HEK293 (cell line): Measurements from ENCODE around the gene FSTL4.

ENCODE experiments used
- CTCF ChIA-PET: fragments of 350-600 bp; formaldehyde crosslinking; extraction: SDS; loops from one replicate; lab custom pipeline; 2021; ENCODE audit warnings: antibody characterized with exemption; lab: Yijun Ruan, JAX
- POLR2A ChIA-PET: fragments of 300-600 bp; formaldehyde crosslinking; extraction: SDS; loops from one replicate; lab custom pipeline; 2020; ENCODE audit warnings: antibody characterized with exemption, inconsistent platforms; lab: Yijun Ruan, JAX
- H3K27ac ChIP-seq: fragments of 200-500 bp; sonication (Bioruptor generic); 2 replicates; pipeline ENCODE4 v1.5.1; 2014; ENCODE audit warnings: low read depth, low read length, control low read depth, inconsistent platforms; ENCODE audit errors: extremely low read depth
- H3K36me3 ChIP-seq, 2 experiments: fragments of 200-500 bp in 1 of 2; sonication (Bioruptor generic) in 1 of 2; 1 replicate in 1 of 2; 2 replicates in 1 of 2; pipeline ENCODE4 v1.5.1; 2014 to 2017; ENCODE audit warnings: inconsistent platforms in 2 of 2, low read length in 2 of 2; ENCODE audit not compliant: control insufficient read depth in 2 of 2, insufficient read depth in 1 of 2
- H3K4me1 ChIP-seq: fragments of 200-500 bp; sonication (Bioruptor generic); 2 replicates; pipeline ENCODE4 v1.5.1; 2014; ENCODE audit warnings: mild to moderate bottlenecking, low read length, inconsistent platforms; ENCODE audit not compliant: control insufficient read depth, insufficient read depth
- H3K4me3 ChIP-seq: 2 replicates; pipeline ENCODE4 v1.5.1; 2011; ENCODE audit warnings: low read depth, mild to moderate bottlenecking, control low read depth, low read length, moderate library complexity
- H3K9me3 ChIP-seq: fragments of 200-500 bp; sonication (Bioruptor generic); 2 replicates; pipeline ENCODE4 v1.5.1; 2014; ENCODE audit warnings: low read depth, low read length, inconsistent platforms; ENCODE audit not compliant: control insufficient read depth, insufficient read depth
- SCRT2 ChIP-seq: fragments of 450-650 bp; formaldehyde crosslinking; IDR thresholded peaks from 2 replicates; pipeline ENCODE4 v1.5.1; 2016; ENCODE audit warnings: missing biosample characterization, missing genetic modification characterization
- ZNF169 ChIP-seq: fragments of 450-650 bp; formaldehyde crosslinking; IDR thresholded peaks from 2 replicates; pipeline ENCODE4 v1.5.1; 2016; ENCODE audit warnings: missing biosample characterization, missing genetic modification characterization
- ZNF184 ChIP-seq: fragments of 450-650 bp; IDR thresholded peaks from 2 replicates; pipeline ENCODE4 v1.5.1; 2018; ENCODE audit warnings: missing biosample characterization, mild to moderate bottlenecking, missing genetic modification characterization
- ZNF302 ChIP-seq: fragments of 450-650 bp; formaldehyde crosslinking; IDR thresholded peaks from 2 replicates; pipeline ENCODE4 v1.5.1; 2016; ENCODE audit warnings: missing biosample characterization, missing genetic modification characterization, low read depth
- ZNF426 ChIP-seq: fragments of 450-650 bp; formaldehyde crosslinking; IDR thresholded peaks from 2 replicates; pipeline ENCODE4 v1.5.1; 2017; ENCODE audit warnings: missing biosample characterization, missing genetic modification characterization, mild to moderate bottlenecking, inconsistent platforms, moderate library complexity
- ZNF654 ChIP-seq: fragments of 450-650 bp; formaldehyde crosslinking; IDR thresholded peaks from 2 replicates; pipeline ENCODE4 v1.5.1; 2016; ENCODE audit warnings: low read depth, missing biosample characterization, missing genetic modification characterization
- ZNF785 ChIP-seq: fragments of 450-650 bp; formaldehyde crosslinking; IDR thresholded peaks from 2 replicates; pipeline ENCODE4 v1.5.1; 2016; ENCODE audit warnings: missing biosample characterization, missing genetic modification characterization
- ZSCAN30 ChIP-seq: fragments of 450-650 bp; IDR thresholded peaks from 2 replicates; pipeline ENCODE4 v1.5.1; 2018; ENCODE audit warnings: missing biosample characterization, mild to moderate bottlenecking, missing genetic modification characterization, moderate library complexity
- TF ChIP-seq, protein P1 (sequence below): fragments of 450-650 bp; formaldehyde crosslinking; conservative IDR thresholded peaks from 2 replicates; pipeline ENCODE4 v1.5.1; 2016; ENCODE audit warnings: low read depth, missing biosample characterization, missing genetic modification characterization
- TF ChIP-seq, protein P2 (sequence below): fragments of 450-650 bp; IDR thresholded peaks from 2 replicates; pipeline ENCODE4 v1.5.1; 2018; ENCODE audit warnings: missing biosample characterization, missing genetic modification characterization
- TF ChIP-seq, protein P3 (sequence below): fragments of 450-650 bp; formaldehyde crosslinking; IDR thresholded peaks from 2 replicates; pipeline ENCODE4 v1.5.1; 2016; ENCODE audit warnings: missing biosample characterization, missing genetic modification characterization

FSTL4 gene

DNA sequence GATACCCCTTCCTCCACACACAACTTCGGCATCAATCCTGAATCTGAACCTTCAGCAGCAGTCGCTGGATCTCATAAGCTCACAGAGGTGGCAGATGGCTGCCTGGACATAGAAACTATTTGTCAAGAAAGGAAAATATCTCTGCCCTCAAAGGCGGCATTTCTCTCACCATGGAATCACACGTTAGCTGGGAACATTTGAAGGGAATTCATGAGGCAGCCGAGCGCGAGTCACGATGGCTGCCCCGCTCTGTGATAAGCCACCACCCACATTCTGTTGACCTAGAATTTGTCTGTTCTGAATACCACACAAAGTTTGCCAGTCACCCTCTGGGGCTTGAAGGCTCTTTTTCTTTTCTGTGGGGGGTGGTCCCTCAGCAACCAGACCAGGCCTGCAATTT, 157.9 kb downstream of the FSTL4 start (continued):
- TF ChIP-seq, protein P1, sequence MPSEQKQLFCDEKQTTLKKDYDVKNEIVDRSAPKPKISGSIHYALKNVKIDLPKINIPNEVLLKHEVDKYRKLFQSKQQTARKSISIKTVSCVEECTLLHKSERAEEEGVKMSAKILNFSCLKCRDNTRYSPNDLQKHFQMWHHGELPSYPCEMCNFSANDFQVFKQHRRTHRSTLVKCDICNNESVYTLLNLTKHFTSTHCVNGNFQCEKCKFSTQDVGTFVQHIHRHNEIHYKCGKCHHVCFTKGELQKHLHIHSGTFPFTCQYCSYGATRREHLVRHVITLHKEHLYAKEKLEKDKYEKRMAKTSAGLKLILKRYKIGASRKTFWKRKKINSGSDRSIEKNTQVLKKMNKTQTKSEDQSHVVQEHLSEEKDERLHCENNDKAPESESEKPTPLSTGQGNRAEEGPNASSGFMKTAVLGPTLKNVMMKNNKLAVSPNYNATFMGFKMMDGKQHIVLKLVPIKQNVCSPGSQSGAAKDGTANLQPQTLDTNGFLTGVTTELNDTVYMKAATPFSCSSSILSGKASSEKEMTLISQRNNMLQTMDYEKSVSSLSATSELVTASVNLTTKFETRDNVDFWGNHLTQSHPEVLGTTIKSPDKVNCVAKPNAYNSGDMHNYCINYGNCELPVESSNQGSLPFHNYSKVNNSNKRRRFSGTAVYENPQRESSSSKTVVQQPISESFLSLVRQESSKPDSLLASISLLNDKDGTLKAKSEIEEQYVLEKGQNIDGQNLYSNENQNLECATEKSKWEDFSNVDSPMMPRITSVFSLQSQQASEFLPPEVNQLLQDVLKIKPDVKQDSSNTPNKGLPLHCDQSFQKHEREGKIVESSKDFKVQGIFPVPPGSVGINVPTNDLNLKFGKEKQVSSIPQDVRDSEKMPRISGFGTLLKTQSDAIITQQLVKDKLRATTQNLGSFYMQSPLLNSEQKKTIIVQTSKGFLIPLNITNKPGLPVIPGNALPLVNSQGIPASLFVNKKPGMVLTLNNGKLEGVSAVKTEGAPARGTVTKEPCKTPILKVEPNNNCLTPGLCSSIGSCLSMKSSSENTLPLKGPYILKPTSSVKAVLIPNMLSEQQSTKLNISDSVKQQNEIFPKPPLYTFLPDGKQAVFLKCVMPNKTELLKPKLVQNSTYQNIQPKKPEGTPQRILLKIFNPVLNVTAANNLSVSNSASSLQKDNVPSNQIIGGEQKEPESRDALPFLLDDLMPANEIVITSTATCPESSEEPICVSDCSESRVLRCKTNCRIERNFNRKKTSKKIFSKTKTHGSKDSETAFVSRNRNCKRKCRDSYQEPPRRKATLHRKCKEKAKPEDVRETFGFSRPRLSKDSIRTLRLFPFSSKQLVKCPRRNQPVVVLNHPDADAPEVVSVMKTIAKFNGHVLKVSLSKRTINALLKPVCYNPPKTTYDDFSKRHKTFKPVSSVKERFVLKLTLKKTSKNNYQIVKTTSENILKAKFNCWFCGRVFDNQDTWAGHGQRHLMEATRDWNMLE (tag by site-specific recombination) = no peak

DNA sequence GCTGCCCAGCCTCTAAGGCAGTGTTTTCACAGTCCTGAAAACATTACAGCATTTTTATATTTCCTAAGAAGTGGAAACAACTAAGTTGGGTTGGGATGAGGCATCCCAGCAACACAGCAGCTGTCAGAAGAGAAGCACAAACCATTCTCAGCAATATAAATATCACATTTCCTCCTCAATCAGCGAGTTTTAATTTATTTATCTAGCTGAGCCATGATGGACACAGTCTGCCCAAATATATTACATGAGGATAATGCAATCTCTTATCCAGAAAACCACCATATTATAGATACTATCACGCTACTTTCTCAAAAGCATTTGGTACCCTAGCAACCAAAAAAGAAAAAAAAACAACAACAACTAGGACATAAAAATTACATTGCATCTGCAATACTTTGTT, 158.5 kb downstream of the FSTL4 start:
- no peaks in the 10 kb centered on the region for H3K9me3 ChIP-seq
- H3K36me3 ChIP-seq = no peaks in the 10 kb centered on the region
- no peak overlapping the region for H3K27ac ChIP-seq
- H3K4me1 ChIP-seq = no peaks in the 10 kb centered on the region; the same call in 1 of the 2 replicates
- POLR2A ChIA-PET = no interaction called here
- no peak overlapping the region for H3K4me3 ChIP-seq
- TF ChIP-seq ZNF169 (tag by site-specific recombination) (no peak), ZNF426 (tag by site-specific recombination) (no peak), ZNF654 (tag by site-specific recombination) (no peak), ZNF785 (tag by site-specific recombination) (no peak), ZNF184 (tag by site-specific recombination) (no peak), ZNF302 (tag by site-specific recombination) (no peak), ZSCAN30 (no peak)
- TF ChIP-seq, protein P2, sequence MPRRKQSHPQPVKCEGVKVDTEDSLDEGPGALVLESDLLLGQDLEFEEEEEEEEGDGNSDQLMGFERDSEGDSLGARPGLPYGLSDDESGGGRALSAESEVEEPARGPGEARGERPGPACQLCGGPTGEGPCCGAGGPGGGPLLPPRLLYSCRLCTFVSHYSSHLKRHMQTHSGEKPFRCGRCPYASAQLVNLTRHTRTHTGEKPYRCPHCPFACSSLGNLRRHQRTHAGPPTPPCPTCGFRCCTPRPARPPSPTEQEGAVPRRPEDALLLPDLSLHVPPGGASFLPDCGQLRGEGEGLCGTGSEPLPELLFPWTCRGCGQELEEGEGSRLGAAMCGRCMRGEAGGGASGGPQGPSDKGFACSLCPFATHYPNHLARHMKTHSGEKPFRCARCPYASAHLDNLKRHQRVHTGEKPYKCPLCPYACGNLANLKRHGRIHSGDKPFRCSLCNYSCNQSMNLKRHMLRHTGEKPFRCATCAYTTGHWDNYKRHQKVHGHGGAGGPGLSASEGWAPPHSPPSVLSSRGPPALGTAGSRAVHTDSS (tag by site-specific recombination) = no peak
- TF ChIP-seq, protein P3, sequence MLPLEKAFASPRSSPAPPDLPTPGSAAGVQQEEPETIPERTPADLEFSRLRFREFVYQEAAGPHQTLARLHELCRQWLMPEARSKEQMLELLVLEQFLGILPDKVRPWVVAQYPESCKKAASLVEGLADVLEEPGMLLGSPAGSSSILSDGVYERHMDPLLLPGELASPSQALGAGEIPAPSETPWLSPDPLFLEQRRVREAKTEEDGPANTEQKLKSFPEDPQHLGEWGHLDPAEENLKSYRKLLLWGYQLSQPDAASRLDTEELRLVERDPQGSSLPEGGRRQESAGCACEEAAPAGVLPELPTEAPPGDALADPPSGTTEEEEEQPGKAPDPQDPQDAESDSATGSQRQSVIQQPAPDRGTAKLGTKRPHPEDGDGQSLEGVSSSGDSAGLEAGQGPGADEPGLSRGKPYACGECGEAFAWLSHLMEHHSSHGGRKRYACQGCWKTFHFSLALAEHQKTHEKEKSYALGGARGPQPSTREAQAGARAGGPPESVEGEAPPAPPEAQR (tag by site-specific recombination) = no peak
- TF ChIP-seq, all 188 proteins: peak for 0
- CTCF ChIA-PET = interaction anchor here (0.8 kb wide), 1 partner anchor 176 kb away, joined by 3 read pairs; no protein-coding TSS in a partner anchor

DNA sequence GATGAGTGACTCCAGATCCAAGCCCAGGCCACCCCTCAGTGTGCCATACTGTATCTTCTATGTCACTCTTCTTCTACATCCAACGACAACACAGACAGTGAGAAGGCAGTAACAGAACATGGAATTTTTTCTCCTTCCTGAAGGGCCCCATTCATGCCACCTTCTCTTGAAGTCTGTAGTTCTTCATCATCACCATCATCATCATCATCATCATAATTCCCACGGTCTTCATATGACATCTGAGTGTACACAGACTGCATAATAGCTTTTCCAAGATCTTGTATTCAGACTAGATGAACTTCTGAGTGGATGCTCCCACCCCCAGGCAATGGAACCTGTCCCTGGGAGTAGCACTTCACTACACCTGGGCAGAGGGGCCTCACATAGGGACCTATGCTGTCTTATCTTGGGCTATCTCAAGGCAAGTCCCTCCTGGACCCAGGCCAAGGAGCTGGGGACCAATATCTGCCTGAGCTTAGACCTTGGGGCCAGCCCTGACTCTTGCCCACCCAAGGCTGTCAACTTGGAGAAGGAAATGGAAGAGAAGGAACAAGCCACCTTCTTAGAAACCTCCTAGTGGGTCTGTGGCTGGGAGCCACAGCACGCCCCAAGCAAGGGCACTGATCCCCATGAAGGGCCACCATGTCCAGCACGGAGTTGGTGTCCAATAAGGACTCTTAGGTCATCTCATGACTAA, 159.1 kb downstream of the FSTL4 start:
- CTCF ChIA-PET = interaction anchor here (0.5 to 1.1 kb wide), 2 partner anchors 29 to 1532 kb away, joined by 3 to 4 read pairs; no protein-coding TSS in a partner anchor
- no peak overlapping the region for H3K27ac ChIP-seq
- no peak for TF ChIP-seq SCRT2 (tag by site-specific recombination)
- TF ChIP-seq, protein P2 (tag by site-specific recombination) = peak; percentile 83
- H3K4me1 ChIP-seq = no peaks in the 10 kb centered on the region; the same call in 1 of the 2 replicates
- no peaks in the 10 kb centered on the region for H3K9me3 ChIP-seq
- H3K36me3 ChIP-seq = no peaks in the 10 kb centered on the region
- POLR2A ChIA-PET = no interaction called here
- H3K4me3 ChIP-seq = no peak overlapping the region
